HCT116 (cell line): ENCODE measurements around the gene CCDC148.
"Not testable (repeated sequence)": the region's sequence is repeated elsewhere in the genome, so short reads cannot be mapped to it uniquely, and the experiment has no call there.

Source experiments
- CEBPB ChIP-seq: IDR thresholded peaks from 2 replicates; pipeline ENCODE4 v1.6.1; 2012; ENCODE audit warnings: low read depth
- EZH2phosphoT487 ChIP-seq: fragments of 200-600 bp; IDR thresholded peaks from 2 replicates; pipeline ENCODE4 v1.6.1; 2018; ENCODE audit warnings: antibody characterized with exemption, borderline replicate concordance
- FOSL1 ChIP-seq: IDR thresholded peaks from 2 replicates; pipeline ENCODE4 v1.6.1; 2012; ENCODE audit warnings: low read depth
- POLR2AphosphoS5 ChIP-seq: IDR thresholded peaks from 2 replicates; pipeline ENCODE4 v1.6.1; 2011; ENCODE audit warnings: mild to moderate bottlenecking, low read depth, low read length, moderate library complexity
- RAD21 ChIP-seq: IDR thresholded peaks from 2 replicates; pipeline ENCODE4 v1.6.1; 2012; ENCODE audit warnings: low read depth, mild to moderate bottlenecking
- SP1 ChIP-seq: IDR thresholded peaks from 2 replicates; pipeline ENCODE4 v1.6.1; 2012; ENCODE audit warnings: low read depth
- ZNF274 ChIP-seq: fragments of 200-500 bp; sonication (Bioruptor generic); IDR thresholded peaks from 2 replicates; pipeline ENCODE4 v1.6.1; 2014; ENCODE audit warnings: mild to moderate bottlenecking, low read depth, low read length, inconsistent platforms
- TF ChIP-seq, protein P1 (sequence below): IDR thresholded peaks from 2 replicates; pipeline ENCODE4 v1.6.1; 2012
- TF ChIP-seq, protein P2 (sequence below), 3 experiments: fragments of 200-600 bp in 1 of 3; sonication (generic) in 1 of 3; IDR thresholded peaks in 2 of 3; conservative IDR thresholded peaks in 1 of 3; 2 replicates each; pipeline ENCODE4 v1.5.1; 2012 to 2017; ENCODE audit warnings: low read depth in 2 of 3, low read length in 2 of 3, antibody characterized with exemption in 1 of 3, borderline replicate concordance in 1 of 3, control low read depth in 1 of 3, mild to moderate bottlenecking in 1 of 3, mixed read lengths in 1 of 3, mixed run types in 1 of 3, moderate library complexity in 1 of 3; ENCODE audit not compliant: insufficient read depth in 1 of 3

DNA sequence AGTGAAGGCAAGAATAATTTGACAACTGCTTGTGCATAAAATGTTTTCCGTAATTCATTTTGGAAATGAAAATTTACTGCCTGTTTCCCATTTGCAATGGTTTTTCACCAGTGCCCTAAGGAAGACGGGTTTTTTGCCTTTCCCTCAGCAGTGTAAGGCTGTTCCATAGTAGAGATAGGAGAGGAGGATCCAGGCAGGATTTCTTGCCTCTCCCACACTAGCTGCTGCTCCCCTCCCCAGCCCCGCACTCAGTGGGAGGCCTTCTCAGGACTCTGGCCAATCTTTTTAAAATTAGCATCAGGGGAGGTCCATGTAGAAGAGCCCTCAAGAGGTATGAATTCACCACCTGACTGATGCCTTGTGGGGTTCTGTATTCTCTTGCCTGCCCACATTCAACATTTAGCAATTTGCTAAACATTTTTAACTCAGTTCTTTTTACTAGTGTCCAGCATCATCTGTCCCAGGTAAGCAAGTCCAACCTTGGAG, 18.0 kb upstream of the CCDC148 start:
- not testable (repeated sequence) for TF ChIP-seq POLR2AphosphoS5, FOSL1, EZH2phosphoT487, ZNF274, SP1, CEBPB, RAD21
- TF ChIP-seq, protein P1, sequence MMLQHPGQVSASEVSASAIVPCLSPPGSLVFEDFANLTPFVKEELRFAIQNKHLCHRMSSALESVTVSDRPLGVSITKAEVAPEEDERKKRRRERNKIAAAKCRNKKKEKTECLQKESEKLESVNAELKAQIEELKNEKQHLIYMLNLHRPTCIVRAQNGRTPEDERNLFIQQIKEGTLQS = not testable (repeated sequence)
- TF ChIP-seq, protein P2, sequence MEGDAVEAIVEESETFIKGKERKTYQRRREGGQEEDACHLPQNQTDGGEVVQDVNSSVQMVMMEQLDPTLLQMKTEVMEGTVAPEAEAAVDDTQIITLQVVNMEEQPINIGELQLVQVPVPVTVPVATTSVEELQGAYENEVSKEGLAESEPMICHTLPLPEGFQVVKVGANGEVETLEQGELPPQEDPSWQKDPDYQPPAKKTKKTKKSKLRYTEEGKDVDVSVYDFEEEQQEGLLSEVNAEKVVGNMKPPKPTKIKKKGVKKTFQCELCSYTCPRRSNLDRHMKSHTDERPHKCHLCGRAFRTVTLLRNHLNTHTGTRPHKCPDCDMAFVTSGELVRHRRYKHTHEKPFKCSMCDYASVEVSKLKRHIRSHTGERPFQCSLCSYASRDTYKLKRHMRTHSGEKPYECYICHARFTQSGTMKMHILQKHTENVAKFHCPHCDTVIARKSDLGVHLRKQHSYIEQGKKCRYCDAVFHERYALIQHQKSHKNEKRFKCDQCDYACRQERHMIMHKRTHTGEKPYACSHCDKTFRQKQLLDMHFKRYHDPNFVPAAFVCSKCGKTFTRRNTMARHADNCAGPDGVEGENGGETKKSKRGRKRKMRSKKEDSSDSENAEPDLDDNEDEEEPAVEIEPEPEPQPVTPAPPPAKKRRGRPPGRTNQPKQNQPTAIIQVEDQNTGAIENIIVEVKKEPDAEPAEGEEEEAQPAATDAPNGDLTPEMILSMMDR (IDR thresholded peaks at IDR 0.05 in 2 of 3, conservative IDR thresholded peaks at IDR 0.05 in 1 of 3; ENCODE audit: borderline replicate concordance in 1 of 3, insufficient read depth in 1 of 3, low read depth in 2 of 3, low read length in 2 of 3) = not testable (repeated sequence)
